Astrocyte of the cerebellum (primary cell): Measurements from ENCODE around the gene MCTP2.

Experiments used
- DNase-seq: peaks from one replicate; pipeline ENCODE4 v3.0.0-alpha.2; 2011; ENCODE audit warnings: low read depth
- H3K4me3 ChIP-seq: 2 replicates; pipeline ENCODE4 v1.5.1; 2011; ENCODE audit warnings: mild to moderate bottlenecking, low read depth, low read length, moderate library complexity
- in situ Hi-C: cut with HindIII; loops from 2 replicates; pipeline ENCODE4 v1.10.0; 2017; ENCODE audit warnings: low sequenced_read_pairs
- TF ChIP-seq, protein P1 (sequence below): IDR thresholded peaks from 2 replicates; pipeline ENCODE4 v1.5.1; 2012; ENCODE audit warnings: low read length, low read depth, moderate library complexity, mild to moderate bottlenecking; ENCODE audit errors: missing control alignments

Gene MCTP2

DNA sequence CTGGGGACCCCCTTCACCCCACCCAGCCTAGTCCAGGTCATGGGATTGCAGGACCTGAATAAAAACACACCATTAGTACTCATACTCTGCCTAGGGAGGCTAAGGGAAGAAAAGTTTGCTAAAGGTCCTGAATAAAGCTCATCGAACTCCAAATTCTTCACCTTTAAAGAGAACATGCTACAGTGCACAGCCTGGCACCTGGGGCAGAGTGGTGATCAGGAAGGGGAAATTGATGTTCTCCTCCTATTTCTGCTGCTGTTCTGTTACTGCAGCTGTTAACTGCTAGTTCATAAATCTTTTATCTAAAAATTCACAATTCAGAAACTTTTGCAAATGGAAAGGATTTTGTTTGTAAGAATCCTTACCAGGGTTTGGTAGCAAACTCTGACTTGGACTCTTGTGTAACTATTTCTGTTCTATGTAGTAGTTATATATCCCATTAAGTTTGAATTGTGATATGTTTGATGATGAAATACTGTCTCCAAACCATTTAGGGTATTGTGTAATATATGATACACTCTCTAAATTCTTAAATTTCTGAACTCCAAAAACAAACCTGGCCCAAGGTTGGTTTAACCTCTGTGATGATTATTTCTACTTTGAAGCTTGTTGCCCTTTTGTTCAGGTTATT is 27.9 kb downstream of the MCTP2 start:
- no peak overlapping the region for H3K4me3 ChIP-seq
- in situ Hi-C loops: no loop called here
- TF ChIP-seq, protein P1, sequence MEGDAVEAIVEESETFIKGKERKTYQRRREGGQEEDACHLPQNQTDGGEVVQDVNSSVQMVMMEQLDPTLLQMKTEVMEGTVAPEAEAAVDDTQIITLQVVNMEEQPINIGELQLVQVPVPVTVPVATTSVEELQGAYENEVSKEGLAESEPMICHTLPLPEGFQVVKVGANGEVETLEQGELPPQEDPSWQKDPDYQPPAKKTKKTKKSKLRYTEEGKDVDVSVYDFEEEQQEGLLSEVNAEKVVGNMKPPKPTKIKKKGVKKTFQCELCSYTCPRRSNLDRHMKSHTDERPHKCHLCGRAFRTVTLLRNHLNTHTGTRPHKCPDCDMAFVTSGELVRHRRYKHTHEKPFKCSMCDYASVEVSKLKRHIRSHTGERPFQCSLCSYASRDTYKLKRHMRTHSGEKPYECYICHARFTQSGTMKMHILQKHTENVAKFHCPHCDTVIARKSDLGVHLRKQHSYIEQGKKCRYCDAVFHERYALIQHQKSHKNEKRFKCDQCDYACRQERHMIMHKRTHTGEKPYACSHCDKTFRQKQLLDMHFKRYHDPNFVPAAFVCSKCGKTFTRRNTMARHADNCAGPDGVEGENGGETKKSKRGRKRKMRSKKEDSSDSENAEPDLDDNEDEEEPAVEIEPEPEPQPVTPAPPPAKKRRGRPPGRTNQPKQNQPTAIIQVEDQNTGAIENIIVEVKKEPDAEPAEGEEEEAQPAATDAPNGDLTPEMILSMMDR: no peak

DNA sequence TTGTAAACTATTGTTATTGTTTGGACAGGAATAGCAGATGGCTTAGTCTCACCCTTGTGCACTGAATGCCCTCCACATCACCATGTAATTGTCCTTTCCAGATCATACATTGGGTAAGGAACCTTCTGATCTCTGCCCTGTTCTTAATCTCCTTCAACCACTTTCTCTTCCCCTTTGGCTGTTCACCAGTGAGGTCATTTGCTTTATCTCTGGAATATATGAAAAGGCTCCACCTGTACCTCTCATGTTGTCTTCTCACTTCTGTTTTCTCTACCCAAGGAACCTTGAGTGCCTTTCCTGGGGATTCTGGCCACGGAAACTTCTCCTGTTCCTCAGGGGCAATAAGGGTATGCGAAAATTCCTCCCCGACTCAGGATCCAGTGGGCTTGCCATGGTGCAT is 28.5 kb downstream of the MCTP2 start:
- H3K4me3 ChIP-seq: no peak overlapping the region
- TF ChIP-seq, protein P1: no peak
- in situ Hi-C loops: no loop called here
- DNase-seq: no peak

More for the DNA sequence above, 27.9 kb downstream of the MCTP2 start:
- DNase-seq: no peak

DNA sequence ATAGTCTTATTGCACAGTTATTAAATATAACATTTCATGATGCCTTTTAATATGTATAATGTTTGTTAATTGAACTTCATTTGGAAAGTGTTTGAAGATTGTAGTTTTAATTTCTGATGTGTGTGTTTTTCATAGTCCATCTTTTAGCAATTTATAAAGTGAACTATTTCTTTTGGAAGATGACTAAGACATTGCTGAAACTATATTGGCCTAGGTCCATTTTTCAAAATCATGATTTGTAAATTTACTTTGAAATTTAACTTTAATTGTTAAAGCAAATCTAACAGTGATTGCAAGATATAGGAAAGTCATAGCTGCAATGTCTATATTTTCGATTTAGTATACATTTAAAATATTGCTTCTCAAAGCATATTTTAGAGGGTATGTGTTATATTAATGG is 30.8 kb downstream of the MCTP2 start:
- no peak overlapping the region for H3K4me3 ChIP-seq
- DNase-seq: no peak
- in situ Hi-C loops: no loop called here
- TF ChIP-seq, protein P1: no peak

DNA sequence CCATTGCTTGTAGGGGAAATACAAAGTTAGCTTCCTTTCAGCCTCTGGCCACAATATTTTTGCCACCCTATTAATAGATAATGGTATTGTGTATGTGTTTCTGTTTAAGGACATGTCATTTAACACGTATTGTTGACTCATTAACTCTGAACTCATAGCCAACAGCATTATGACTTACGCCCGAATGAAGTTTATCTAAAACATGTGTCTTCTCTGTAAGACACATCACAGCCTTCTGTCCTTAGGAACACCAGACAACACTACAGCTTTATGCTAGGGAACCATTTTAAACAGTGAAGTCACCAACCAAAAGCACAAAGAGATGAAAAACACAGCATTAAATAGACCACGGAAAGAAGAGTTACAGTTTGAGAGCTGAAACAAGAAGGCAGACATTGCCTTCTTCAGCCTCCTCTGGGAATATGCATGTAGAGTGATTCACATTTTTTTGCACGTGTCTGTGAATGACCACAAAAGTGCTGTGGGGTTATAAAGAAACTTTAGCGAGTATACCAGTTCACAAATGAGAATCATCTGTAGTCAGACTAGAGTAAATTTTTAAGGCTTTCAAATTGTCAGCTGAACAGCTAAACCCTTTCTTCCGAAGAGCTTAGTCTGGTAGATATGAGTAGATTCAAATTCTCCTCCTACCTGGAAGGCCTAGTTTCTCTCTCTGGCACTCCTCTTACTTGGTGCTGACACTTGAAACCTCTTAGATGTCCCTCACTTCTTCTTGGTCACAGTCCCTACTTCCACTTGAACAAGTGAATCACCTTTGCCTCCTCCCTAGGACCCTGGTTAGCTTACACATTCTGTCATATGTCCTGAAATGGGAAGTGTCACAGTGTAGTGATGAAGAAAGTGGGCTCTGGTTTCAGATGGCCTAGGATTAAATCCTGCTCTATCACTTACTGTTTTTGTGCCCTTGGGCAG is 32.2 kb downstream of the MCTP2 start:
- no peak for DNase-seq
- in situ Hi-C loops: no loop called here
- TF ChIP-seq, protein P1: no peak
- no peak overlapping the region for H3K4me3 ChIP-seq

DNA sequence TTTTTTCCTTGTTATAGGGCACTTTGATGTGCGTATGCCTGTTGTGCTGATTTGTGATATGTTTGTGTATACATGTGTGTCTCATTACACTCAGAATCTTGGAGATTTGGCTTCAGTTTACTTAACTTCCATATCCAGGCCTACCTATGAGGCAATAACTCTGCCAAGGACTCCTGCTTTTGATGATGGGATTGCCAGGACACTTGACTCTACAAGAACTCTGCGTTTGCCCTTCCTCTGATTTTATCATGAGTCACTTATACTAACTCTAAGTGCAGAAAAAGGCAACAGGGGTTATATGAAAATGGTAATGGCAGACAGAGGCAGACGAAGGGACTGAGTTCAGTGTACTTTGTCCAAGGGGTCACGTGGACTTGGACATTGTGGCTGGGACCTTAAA is 33.6 kb downstream of the MCTP2 start:
- H3K4me3 ChIP-seq: no peak overlapping the region
- in situ Hi-C loops: no loop called here
- DNase-seq: no peak
- TF ChIP-seq, protein P1: no peak

DNA sequence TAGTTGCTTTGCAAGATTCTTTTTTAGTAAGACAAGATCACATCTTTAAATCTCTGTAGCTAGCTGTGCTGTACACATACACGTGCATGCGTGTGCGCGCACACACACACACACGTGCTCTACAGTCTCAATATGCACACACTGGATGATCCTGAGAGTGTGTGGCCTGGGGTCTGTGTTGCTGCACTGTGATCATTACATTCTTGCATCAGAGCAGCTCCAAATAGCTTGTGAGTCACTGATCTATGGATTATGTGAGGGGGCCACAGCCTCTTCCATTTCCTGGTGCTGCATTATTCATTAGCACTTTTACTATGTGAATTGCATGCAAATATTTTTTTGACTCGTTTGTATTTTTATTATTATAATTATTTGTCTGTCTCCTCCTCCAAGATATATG is 34.6 kb downstream of the MCTP2 start:
- DNase-seq: no peak
- in situ Hi-C loops: no loop called here
- TF ChIP-seq, protein P1: no peak
- H3K4me3 ChIP-seq: no peak overlapping the region
